GM18520 (cell line): ENCODE data around the gene CFAP43.

ENCODE experiments used
- ATAC-seq: cut with Tn5 transposase; IDR thresholded peaks from one replicate; pipeline ENCODE4 v1.9.1; 2021; ENCODE audit not compliant: unreplicated experiment

The CFAP43 gene

GRCh38 chr10:104144931-104145330 lies 87.2 kb downstream of the CFAP43 start:
- no peak for ATAC-seq

- ATAC-seq, result no peak
Observed at GRCh38 chr10:104143829-104144228, 88.3 kb downstream of the CFAP43 start.

- ATAC-seq, result no peak
Observed at GRCh38 chr10:104142081-104142480, 90.1 kb downstream of the CFAP43 start.

- no peak for ATAC-seq
Observed at GRCh38 chr10:104139221-104139620, 92.9 kb downstream of the CFAP43 start.

GRCh38 chr10:104138131-104138530 lies 94.0 kb downstream of the CFAP43 start:
- no peak for ATAC-seq

GRCh38 chr10:104130041-104130440 lies 102.1 kb downstream of the CFAP43 start:
- no peak for ATAC-seq

- ATAC-seq, result no peak
Observed at GRCh38 chr10:104128214-104128613, 104.0 kb downstream of the CFAP43 start.

- ATAC-seq, result no peak
Observed at GRCh38 chr10:104127411-104127810, 104.8 kb downstream of the CFAP43 start.

- no peak for ATAC-seq
Observed at GRCh38 chr10:104123397-104123796, 108.8 kb downstream of the CFAP43 start.

GRCh38 chr10:104122225-104123107 lies 109.7 kb downstream of the CFAP43 start:
- ATAC-seq, result no peak

GRCh38 chr10:104121485-104122224 lies 110.5 kb downstream of the CFAP43 start, which contains the start of gene SFR1:
TSS of gene SFR1 (plus strand) at chr10:104122171. CDS start at chr10:104122184, 13 bp downstream.
- ATAC-seq, result peak; percentile 86

- ATAC-seq, result peak; percentile 28
Observed at GRCh38 chr10:104120903-104121484, 111.2 kb downstream of the CFAP43 start.

- no peak for ATAC-seq
Observed at GRCh38 chr10:104120512-104120902, 111.7 kb downstream of the CFAP43 start.

- ATAC-seq, result no peak
Observed at GRCh38 chr10:104119996-104120395, 112.2 kb downstream of the CFAP43 start.

- no peak for ATAC-seq
Observed at GRCh38 chr10:104117839-104118323, 114.3 kb downstream of the CFAP43 start.

GRCh38 chr10:104113376-104113956 lies 118.7 kb downstream of the CFAP43 start:
- ATAC-seq, result no peak

- peak; percentile 85 for ATAC-seq
Observed at GRCh38 chr10:104109908-104110662, 122.1 kb downstream of the CFAP43 start.

GRCh38 chr10:104104926-104105325 lies 127.2 kb downstream of the CFAP43 start:
- no peak for ATAC-seq

- ATAC-seq, result no peak
Observed at GRCh38 chr10:104104418-104104817, 127.7 kb downstream of the CFAP43 start.

- no peak for ATAC-seq
Observed at GRCh38 chr10:104103956-104104355, 128.2 kb downstream of the CFAP43 start.
